HCEC 1CT (cell line): ENCODE measurements around the gene IFT88.
"Not testable (repeated sequence)": the region's sequence is repeated elsewhere in the genome, so short reads cannot be mapped to it uniquely, and the experiment has no call there.

Source experiments
- DNase-seq: peaks from one replicate; pipeline ENCODE4 v3.0.0-alpha.2; 2017

The IFT88 gene

DNA sequence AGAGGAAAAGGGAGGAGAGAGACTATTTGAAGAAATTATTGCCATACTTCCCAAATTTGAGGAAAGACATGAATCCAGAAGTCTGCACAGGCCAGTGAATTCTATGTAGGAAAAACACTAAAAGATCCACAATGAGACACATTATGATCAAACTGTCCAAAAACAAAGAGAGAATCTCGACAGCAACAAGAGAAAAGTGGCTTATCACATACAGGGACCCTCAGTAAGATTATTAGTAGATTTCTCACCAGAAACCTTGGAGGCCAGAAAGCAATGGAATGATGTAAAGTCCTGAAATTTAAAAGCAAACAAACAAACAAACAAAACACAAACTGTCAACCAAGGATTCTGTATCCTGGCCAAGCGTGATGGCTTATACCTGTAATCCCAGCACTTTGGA, 80.8 kb downstream of the IFT88 start:
- DNase-seq = no peak

DNA sequence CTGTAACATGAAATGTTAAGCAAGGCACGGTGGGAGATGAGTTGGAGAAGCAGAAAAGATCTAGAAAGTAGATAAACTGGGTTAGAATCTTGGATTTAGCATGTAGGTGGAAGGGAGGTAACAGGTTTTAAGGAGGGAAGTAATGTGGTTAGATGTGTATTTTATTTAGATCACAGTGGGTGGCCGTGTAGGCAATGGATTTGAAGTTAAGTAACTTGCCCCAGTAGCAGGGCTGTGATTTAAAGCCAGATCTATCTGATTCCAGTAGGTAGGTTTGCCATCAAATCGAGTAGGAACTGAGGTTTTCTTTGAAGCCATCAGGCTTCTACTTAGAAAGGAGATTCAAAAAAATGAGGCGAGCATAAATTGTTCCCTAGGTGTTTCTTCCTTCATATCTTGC, 86.0 kb downstream of the IFT88 start:
- DNase-seq = no peak

DNA sequence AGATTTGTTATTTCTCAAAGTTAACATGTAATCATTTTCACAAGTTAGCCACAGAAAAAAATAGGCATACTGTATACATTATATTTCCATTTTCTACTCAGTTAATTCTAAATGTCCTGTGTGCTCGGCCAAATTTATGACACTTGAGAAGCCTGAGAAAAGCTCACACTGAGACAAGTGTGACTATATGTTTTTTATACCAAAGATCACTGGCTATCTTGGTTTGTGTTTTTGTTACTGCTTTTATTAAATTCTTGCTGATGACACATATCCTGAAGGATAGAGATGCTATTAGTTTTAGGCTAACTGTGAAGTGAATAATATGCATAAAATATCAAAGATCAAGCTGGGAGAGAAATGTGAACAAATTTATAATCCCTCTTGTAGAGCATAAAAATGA, 87.2 kb downstream of the IFT88 start:
- peak; percentile 43 for DNase-seq

DNA sequence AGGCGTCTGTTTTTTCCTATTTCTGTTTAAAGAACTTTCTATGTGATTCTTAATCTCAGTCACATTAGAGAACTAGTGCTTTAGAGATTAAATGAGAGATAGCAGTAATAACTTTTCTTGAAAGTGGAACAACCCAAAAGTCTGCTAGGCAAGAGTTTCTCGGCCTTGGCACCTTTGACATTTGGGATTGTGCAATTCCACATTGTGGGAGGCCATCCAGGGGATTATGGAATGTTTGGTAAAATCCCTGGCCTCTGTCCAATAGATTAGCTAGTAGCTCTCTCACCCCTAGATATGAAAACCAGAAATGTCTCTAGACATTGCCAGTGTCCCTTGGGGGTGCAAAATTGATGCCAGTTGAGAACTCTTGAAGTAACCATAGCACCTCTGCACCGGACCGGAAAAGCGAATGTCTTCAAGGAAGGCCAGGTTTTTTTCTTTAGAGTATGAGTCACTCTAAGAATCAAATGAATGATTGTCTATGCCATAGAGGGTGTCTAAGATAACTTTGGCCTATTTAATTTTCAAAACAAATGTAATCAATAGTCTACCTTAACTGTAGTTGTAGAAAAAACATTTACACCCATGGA, 91.6 kb downstream of the IFT88 start:
- no peak for DNase-seq

DNA sequence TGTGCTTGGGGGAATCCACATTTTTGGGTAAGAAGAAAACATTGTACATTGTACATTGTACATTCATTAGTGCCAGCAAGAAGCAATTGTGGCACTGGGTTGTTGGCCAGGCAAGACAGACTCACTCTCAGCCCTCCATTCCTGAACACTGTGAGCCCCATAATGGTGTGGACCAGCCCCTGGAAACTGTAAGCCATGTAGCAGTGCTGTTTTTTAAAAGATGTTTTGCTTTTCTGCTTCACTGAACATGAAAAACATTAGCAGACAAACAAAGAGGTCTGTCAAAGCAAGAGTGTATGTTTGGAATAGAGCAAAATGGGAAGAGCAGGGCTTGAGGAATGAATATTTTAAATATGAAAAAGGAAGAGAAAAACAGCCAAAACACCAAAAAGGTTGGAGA, 97.4 kb downstream of the IFT88 start:
- DNase-seq = no peak

DNA sequence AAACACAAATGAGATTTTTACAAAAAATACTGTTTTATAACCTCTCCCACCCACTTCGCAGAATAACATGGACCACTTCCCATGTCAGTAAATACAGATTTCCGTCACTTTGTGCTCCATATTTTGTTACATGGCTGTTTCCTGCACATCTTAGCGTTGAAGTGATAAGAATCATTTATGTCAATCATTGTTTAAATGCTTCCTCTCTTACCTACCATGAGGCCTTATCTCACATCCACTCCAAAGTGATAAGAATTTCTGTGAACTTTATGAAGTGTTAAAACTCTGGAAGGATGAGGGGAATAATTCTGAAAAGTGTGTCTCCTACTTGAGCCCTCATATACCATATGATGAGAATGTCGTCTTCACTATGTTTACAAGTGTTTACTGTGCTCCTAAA, 100.0 kb downstream of the IFT88 start:
- no peak for DNase-seq

DNA sequence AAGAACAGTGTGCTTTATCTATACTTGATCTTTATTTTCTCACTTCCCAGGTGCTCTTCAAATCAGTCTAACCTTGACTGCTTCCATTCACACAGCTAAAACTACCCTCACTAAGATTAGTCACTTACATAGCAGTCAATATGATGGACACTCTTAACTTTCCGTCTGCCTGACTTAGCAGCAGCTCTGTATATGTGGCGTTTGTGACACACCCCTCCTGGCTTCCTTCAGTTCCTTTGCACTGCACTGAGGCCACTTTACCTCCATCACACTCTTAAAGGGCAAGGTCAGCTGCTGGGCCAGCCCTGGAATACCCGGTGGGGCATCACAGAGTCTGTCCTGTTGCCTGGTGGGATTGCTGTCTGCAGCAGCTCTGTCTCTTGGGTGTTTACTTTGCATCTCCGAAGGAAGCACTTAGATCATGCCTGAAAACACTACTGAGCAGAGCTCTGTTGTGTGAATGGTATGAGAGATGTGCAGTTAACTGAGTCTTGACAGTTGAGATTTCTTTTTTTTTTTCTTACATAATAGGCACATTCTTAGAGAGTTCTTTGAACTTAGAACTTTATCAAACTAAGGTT, 101.0 kb downstream of the IFT88 start:
- DNase-seq = no peak

DNA sequence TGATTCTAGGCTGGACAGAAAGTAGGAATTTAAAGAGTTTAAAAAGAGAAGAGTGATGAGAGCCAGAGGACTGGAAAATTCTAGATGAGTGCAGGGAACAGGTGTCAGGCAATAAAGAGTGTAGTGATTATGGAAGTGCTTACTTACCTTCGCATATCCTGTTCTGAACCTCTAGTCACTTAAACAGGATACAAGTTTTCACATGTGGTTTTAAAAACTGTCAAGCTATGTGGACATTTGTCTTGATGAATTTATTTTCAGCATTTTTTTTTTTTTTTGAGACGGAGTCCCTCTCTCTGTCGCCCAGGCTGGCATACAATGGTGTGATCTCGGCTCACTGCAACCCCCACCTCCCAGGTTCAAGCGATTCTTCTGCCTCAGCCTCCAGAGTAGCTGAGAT, 102.2 kb downstream of the IFT88 start:
- no peak for DNase-seq

DNA sequence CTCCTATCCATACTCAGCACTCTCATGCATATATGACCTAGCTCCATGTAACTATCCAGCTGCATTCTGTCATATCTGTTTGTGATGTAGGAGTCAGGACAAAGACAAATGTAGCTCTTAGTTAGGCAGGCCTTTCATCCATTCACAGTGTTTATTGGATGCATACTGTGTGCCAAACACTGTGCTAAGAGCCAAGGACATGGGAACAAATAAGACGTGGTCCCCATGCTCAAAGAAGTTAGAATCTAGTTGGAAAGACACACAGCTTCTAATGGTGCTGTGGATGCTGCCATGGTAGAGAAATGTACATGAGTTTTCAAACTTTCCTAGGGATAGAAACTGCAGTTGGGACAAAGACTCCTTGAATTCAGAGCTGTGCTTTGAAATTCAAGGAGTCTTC, 104.8 kb downstream of the IFT88 start:
- no peak for DNase-seq

DNA sequence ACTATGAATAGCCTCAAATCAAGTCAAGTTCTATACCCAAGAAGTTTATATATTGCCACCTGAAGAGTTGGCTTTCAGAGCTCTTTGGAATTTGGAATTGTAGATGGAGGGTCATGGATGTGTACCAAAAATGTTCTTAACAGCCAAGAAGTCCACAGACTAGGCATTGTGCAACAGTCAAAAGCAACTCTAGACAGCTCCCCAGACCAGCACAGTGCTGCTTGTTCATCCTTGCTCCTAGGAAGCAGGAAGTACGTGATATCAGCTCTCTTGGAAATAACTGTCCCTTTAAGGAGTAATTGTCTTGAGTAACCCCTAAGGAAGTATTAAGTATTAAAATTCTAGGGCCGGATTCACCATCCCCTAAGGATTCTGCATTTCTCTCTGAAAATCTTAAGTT, 105.8 kb downstream of the IFT88 start:
- DNase-seq = peak; percentile 17

DNA sequence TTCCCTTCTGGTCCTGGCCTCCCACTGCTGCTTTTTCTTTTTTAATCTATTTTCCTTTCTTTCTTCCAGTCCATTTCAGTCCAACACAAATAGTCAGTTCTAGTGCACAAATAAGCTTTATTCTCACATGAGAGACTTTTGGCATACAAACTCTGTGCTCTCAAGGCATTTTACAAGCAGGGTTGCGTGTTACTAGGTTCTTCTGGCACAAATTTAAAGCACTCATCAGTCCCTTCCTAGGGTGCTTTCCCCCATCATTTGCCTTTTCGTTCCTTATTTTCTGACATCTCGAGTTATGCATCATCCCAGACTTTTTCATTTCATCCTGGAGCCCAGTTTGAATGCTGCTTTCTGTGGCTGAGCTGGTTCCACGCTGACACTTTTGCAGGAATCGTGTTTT, 106.8 kb downstream of the IFT88 start:
- no peak for DNase-seq

DNA sequence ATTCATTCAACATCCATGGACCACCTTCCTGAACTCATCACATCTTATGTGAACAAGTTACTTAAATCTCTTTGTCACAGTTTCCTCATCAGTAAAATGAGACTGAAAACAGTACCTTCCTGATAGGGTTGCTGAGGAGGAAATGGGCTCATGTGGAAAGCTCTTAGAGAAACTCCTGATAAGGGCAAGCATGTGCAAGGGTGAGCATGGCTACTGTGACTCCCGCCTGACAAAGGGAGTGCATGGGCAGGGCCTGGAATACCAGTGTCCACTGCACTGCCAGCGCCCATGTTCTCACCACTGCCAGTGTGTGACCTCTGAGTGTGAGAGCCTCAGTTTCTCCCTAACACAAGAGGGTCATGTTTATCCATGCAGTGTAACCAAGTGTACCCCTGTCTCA, 109.3 kb downstream of the IFT88 start:
- DNase-seq = no peak

DNA sequence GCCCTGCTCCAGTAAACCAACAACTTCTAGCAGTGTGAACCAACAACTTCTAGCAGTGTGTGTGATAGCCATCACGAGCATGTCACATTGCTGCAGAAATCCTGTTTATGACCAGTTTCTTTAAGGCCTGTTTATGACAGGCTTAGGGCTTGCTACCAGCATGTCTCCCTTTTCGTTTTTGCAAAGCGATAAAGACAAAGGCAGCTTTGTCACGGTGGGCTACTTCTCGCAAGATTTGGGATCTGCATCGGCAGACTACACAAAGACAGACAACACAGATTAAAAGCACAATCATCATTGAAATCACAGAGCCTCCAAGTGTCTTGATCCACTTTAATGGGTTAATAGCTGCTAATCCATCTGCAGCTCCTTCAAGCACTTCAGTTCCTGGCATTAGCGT, 111.6 kb downstream of the IFT88 start:
- not testable (repeated sequence) for DNase-seq

DNA sequence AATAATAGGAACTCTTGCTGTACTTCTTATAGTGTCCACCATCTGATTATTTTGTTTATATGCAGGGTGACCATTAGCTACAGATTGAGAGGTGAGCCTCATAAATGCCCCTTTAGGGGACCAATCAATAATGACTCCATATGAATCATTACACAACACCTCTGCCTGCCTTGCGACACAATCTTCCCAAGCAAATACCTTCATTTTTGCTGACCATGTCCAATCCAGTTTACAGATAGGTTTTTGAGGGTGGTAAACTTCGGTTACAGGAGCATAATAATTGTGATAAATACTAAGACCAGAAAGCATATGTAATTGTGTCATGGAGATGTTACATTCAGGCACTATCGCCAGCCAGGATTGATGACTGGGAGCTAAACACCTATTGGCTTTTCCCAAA, 112.9 kb downstream of the IFT88 start:
- DNase-seq = no peak

DNA sequence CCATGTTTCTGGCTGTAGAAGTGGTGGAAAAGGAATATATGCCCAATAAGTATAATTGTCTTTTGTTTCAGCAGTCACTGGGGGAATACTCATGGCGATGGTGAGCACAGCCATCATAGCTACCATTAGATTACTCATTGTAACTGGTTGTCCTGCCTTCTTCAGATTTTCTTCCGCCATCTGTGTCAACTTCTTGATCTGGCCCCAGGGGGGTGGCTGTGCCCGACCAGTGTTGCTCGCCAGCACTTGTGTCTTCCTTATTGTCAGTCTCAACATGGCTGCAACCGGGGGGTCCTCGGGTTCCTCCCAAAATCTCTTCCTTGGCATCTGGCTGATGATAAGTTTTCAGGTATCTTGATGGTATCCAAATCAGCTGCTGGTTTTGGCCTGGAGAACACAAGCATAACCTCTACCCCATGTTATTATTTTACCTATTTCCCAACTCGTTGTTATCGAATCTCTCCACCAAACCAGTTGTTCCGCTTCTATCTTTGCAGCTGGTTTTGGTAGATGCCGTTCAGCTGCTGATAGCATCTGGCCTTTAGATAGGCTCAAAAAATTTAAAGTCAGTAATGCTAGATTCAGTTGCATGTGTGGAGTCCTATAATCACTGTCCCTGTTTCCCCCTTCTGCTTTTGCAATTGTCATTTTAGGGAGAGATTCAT, 113.6 kb downstream of the IFT88 start:
- no peak for DNase-seq

DNA sequence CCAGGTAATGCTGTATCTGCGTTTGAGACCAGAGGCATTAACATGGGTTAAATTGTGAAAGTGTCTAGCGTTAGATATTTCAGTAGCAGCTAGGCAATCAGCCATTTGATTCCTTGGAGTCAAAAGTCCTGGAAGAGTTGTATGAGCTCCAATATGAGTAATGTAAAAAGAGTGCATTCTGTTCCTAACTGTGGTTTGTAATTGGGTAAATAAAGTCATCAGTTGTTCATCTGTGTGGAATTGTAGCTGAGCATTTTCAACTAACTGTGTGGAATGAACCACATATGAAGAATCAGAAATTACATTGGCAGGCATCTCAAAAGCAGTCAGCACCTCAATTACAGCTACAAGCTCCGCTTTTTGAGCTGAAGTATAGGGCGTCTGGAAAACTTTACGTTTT, 114.5 kb downstream of the IFT88 start:
- DNase-seq = peak; percentile 83

DNA sequence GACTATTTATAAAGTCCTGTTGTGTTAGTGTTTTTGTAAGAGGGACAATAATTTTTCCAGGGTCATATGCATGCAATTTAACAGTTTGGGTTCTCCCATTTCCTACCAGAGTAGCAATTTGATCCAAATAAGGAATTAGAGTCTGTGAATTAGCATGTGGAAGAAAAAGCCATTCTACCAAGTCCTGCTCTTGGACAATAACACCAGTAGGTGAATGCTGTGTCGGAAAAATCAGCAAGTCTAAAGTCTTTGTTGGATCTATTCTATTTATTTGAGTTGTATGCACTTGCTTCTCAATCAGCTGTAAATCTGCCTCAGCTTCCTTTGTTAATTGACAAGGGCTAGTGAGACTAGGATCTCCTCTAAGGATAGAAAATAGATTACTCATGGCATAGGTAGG, 115.1 kb downstream of the IFT88 start:
- no peak for DNase-seq

DNA sequence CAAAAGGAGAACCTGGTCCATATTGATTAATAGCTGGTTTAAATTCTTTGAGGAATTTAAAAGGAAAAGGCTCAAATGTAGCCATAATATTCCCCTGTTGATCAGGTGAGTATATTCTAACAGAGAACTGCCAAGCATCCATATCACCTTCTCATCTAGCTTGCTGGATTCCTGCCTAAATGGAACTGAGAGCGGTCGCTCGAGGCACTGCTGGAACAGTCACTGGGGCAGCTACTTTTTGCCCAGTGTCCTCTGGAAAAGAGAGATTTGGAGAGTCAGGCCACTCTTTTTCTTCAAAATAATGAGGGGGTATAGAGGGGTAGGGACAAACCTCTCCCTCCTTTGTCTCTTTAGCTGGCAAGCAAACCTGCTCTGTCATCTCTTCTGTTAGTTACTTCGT, 117.1 kb downstream of the IFT88 start:
- no peak for DNase-seq

DNA sequence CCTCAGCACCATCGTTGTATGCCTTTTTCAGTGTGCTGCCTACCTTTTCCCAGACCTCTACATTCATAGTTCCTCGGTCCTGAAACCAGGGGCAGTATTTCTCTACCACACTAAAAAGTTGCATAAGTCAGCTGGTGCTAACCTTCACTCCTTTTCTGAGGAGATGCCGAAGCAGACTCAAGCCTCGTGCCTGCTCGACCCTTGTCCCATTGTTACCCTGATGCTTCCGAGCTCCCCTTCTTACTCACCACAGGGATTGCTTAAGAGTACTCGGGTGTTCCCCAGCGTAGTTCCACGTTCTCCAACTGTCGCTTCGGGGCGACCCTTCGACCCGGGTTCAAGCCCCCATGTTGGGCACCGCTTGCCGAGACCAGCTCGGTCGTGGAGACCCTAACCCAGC, 117.6 kb downstream of the IFT88 start:
- DNase-seq = peak; percentile 84

DNA sequence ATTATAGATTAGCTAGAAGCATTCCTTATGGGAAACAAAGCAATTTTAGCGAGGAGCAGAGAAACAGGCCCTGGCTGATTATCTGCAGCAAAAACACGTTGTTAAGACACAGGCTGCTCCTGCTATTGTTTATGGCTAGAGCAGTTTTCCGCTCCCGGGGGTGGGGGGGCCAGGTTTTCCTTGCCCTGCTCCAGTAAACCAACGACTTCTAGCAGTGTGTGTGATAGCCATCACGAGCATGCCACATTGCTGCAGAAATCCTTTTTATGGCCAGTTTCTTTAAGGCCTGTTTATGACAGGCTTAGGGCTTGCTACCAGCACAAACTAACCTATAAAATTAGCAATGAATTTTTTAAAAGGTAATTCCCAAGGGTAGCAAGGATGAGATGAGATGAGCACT, 118.1 kb downstream of the IFT88 start:
- DNase-seq = no peak

DNA sequence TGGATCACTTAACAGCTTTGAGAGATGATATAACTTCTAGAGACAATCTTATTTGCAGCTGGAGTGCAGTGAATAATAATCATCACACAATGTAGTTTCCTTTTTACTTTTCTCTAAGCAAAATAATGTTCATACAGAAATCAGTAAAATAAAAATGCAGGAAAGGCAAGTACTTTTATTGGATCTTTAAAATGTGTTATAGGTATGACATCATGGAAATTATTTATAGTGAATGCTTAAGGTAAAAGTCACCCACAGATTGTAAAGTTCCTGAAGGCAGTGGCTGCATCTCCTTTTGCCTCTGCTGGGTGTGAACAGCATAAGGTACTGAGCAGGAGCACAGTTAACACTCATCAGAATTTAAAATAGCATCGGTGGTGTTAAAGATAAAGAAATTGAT, 119.2 kb downstream of the IFT88 start:
- DNase-seq = no peak

DNA sequence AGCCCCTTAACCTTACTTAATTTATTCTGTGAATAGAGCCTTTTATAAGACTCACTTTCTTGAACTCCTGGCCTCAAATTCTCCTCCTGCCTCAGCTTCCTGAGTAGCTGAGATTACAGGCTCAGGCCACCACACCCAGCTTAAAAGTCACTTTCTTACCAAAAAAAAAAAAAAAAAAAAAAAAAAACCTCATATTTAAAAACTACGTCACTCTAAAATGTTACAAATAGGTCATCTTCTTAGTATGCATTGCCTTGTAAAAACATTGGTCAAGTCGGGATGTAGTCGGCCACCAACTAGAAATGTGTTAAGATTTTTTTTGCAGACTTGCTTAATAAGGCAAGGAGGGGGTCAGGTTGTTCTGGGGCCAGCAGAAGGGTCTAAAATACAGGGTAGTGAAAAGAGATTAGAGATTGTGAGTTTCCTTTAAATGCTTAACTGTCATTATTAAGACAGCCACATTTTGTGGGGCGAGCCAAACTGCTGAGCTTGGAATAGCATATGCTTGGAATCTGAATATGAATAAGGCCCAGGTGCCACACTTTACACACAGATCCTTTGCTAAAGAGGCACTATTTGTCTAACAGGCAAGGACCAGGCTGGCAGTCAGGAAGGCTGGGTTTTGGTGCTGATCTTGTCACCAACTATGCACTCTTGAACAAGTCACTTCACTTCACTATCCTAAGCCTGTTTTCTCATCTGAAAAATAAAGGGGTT, 120.1 kb downstream of the IFT88 start:
- DNase-seq = no peak

DNA sequence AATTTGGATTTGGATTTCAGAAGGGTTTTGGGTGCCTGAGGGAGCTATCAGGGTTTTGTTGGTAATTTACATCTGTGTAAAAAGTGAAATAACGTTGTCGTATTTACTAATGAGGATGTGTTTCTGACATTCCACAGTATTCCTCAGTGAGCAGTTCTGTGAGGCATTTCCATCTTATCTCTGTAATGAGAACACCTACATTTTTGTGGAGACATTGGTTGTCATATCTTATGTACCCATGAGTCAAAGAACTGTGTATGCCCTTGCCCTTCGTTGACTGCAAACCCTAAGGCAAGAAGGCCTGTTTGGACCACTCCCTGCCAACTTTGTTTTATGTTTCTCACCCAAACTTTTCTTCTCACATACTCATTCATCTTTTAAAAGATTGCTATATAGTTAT, 122.3 kb downstream of the IFT88 start:
- DNase-seq = no peak

DNA sequence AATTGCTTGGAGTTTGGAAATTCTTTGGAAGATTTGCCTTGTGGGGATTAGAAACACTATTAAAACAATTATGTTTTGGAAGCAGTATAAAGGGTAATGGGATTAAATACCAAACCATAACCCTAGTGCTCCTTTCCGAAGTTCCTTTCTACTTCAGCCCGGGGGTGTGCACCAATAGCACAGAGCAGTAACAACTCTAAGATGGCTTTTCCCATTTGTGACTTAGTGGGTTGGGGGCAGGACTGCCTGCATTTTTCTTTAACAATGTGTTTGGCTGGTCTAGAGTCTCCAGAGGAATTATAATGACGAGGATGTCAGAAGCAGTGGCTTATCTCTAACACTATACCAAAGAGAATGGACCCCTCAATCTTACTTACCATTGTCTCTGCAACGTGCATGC, 124.7 kb downstream of the IFT88 start:
- DNase-seq = no peak
